GM06990 (cell line): ENCODE data around the gene CADM1.

ENCODE experiments used
- DNase-seq: peaks from one replicate; pipeline ENCODE4 v3.0.0-alpha.2; 2011; ENCODE audit not compliant: insufficient read length; ENCODE audit errors: extremely low read depth
- H3K27me3 ChIP-seq: replicated peaks from 2 replicates; pipeline ENCODE4 v1.6.0; 2011; ENCODE audit warnings: low read length; ENCODE audit not compliant: control insufficient read depth, insufficient read depth
- H3K36me3 ChIP-seq: 2 replicates; pipeline ENCODE4 v1.5.1; 2011; ENCODE audit warnings: low read length; ENCODE audit not compliant: control insufficient read depth, insufficient read depth
- H3K4me3 ChIP-seq: replicated peaks from 2 replicates; pipeline ENCODE4 v1.5.1; 2011; ENCODE audit warnings: low read depth, mild to moderate bottlenecking, control low read depth, low read length
- TF ChIP-seq, protein P1 (sequence below): IDR thresholded peaks from 2 replicates; pipeline ENCODE4 v1.5.1; 2011; ENCODE audit warnings: low read length, control low read depth, mild to moderate bottlenecking, inconsistent platforms; ENCODE audit not compliant: insufficient read depth, poor library complexity, severe bottlenecking

CADM1 gene

DNA sequence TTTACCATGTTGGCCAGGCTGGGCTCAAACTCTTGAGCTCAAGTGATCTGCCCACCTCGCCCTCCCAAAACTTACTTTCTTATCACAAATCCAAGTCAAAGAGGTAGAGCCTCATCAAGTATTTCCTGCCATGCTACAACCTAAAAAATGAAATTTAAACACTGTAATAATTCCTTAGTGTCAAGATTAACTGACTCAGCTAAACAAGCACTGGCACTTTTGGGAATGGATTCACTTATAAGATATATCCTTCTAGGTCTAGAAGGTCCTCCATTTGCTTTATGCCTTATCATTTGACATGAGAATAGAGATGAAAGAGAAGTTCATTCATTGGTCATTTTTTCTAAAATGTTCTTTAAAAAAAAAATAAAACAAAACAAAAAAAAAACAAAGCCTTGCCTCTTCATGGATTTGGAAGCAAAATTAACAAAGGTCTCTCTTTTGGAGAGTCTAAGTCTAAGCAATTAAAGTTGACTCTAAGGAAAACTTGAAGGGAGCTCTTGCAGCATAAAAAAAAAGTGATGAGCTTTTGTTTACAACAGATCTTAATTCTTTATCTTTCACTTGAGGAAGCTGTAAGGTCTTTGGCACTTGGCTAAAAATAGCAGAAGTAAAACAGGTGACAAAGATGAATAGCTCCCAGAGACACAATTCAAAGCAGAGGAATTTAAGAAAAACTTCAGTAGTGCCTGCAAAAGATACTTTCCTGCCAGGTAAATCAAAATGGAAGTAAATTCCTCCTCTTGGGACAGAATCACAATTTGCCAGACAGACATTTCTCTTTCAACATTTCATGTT is 50.3 kb downstream of the CADM1 start:
- DNase-seq = no peak
- TF ChIP-seq, protein P1, sequence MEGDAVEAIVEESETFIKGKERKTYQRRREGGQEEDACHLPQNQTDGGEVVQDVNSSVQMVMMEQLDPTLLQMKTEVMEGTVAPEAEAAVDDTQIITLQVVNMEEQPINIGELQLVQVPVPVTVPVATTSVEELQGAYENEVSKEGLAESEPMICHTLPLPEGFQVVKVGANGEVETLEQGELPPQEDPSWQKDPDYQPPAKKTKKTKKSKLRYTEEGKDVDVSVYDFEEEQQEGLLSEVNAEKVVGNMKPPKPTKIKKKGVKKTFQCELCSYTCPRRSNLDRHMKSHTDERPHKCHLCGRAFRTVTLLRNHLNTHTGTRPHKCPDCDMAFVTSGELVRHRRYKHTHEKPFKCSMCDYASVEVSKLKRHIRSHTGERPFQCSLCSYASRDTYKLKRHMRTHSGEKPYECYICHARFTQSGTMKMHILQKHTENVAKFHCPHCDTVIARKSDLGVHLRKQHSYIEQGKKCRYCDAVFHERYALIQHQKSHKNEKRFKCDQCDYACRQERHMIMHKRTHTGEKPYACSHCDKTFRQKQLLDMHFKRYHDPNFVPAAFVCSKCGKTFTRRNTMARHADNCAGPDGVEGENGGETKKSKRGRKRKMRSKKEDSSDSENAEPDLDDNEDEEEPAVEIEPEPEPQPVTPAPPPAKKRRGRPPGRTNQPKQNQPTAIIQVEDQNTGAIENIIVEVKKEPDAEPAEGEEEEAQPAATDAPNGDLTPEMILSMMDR = no peak

DNA sequence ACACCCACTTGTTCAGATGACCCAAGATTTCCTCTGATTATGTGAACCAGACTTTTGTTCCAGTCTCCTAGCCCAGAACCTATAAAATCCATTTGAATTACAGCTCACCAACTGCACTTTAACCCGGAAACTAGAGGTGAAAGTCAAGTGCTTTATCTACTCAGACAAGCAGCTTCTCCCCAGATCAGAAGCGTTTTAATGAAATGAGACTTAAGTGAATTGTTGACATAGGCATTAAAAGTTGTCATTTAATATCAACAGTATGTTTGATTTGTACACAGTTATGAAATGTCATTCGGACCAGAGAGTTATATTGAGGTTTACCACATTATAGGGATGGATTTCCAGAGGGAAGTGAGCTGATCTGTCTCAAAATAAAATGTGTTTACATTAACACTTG is 52.0 kb downstream of the CADM1 start:
- Histone ChIP-seq H3K27me3 (no peaks in the 10 kb centered on the region), H3K4me3 (no peak overlapping the region), H3K36me3 (no peaks in the 10 kb centered on the region)
- DNase-seq = no peak
- TF ChIP-seq, protein P1 = no peak

More for the DNA sequence above, 50.3 kb downstream of the CADM1 start:
- no peaks in the 10 kb centered on the region for H3K36me3 ChIP-seq
- no peak overlapping the region for H3K4me3 ChIP-seq
- no peaks in the 10 kb centered on the region for H3K27me3 ChIP-seq

GRCh38 chr11:115450519-115450918 is 53.7 kb downstream of the CADM1 start:
- H3K4me3 ChIP-seq = no peak overlapping the region
- no peaks in the 10 kb centered on the region for H3K27me3 ChIP-seq
- DNase-seq = no peak
- TF ChIP-seq, protein P1 = no peak
- no peaks in the 10 kb centered on the region for H3K36me3 ChIP-seq

- Histone ChIP-seq H3K36me3 (no peaks in the 10 kb centered on the region), H3K4me3 (no peak overlapping the region), H3K27me3 (no peaks in the 10 kb centered on the region)
- TF ChIP-seq, protein P1 = no peak
- no peak for DNase-seq
Observed at GRCh38 chr11:115447273-115447864, 56.8 kb downstream of the CADM1 start.

- Histone ChIP-seq H3K36me3 (no peaks in the 10 kb centered on the region), H3K4me3 (no peak overlapping the region), H3K27me3 (no peaks in the 10 kb centered on the region)
- TF ChIP-seq, protein P1 = no peak
- DNase-seq = no peak
Observed at GRCh38 chr11:115446214-115446613, 58.0 kb downstream of the CADM1 start.
